ENCODE measurements around the gene EXD3.
A peak's percentile ranks its signal among the peaks of the same experiment; 100 is the strongest.

The EXD3 gene

DNA sequence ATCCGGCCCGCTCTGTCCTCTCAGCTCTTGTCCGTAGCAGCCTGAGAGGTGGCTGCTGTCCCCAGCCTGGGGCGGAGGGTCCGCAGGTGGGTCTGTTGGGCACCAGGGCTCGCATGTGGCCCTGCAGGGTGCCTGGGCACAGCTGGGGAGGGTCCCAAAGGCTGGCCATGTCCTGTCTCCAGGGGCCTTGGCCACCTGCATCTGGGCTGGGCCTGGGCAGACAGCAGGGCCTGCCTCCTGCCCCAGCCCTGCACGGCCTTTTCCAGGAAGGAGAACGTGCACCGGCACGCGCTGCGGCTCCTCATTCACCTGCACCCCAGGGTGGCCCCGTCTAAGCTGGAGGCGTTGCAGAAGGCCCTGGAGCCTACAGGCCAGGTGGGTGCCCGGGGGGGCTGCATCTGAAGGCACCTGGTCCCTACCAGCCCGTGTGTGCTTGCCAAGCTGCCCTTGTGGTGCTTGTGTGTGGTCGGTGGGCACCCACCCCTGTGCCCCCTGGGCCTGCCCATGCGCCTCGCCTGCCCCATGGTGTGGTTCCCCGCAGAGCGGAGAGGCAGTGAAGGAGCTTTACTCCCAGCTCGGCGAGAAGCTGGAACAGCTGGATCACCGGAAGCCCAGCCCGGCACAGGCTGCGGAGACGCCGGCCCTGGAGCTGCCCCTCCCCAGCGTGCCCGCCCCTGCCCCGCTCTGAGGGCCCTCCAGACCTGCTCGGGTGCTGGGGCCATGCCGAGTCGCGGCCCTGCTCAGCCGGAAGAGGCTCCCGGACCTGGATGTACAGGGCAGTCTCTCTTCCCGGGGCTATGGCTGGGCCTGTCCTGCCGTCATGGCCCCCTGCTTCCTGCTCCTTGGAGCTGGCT, 150.5 kb downstream of the EXD3 start:
- TF ChIP-seq POLR2AphosphoS5 (IDR thresholded peaks at IDR 0.05; ENCODE audit: low read depth): no peak
- no peak for TF ChIP-seq SPI1 (IDR thresholded peaks at IDR 0.05; ENCODE audit: borderline replicate concordance, low read depth)
- no peak for TF ChIP-seq GABPA (IDR thresholded peaks at IDR 0.05; ENCODE audit: low read depth)
- TF ChIP-seq, protein P1, sequence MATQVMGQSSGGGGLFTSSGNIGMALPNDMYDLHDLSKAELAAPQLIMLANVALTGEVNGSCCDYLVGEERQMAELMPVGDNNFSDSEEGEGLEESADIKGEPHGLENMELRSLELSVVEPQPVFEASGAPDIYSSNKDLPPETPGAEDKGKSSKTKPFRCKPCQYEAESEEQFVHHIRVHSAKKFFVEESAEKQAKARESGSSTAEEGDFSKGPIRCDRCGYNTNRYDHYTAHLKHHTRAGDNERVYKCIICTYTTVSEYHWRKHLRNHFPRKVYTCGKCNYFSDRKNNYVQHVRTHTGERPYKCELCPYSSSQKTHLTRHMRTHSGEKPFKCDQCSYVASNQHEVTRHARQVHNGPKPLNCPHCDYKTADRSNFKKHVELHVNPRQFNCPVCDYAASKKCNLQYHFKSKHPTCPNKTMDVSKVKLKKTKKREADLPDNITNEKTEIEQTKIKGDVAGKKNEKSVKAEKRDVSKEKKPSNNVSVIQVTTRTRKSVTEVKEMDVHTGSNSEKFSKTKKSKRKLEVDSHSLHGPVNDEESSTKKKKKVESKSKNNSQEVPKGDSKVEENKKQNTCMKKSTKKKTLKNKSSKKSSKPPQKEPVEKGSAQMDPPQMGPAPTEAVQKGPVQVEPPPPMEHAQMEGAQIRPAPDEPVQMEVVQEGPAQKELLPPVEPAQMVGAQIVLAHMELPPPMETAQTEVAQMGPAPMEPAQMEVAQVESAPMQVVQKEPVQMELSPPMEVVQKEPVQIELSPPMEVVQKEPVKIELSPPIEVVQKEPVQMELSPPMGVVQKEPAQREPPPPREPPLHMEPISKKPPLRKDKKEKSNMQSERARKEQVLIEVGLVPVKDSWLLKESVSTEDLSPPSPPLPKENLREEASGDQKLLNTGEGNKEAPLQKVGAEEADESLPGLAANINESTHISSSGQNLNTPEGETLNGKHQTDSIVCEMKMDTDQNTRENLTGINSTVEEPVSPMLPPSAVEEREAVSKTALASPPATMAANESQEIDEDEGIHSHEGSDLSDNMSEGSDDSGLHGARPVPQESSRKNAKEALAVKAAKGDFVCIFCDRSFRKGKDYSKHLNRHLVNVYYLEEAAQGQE (IDR thresholded peaks at IDR 0.05; ENCODE audit: insufficient replicate concordance, low read depth): no peak
- TF ChIP-seq, protein P2, sequence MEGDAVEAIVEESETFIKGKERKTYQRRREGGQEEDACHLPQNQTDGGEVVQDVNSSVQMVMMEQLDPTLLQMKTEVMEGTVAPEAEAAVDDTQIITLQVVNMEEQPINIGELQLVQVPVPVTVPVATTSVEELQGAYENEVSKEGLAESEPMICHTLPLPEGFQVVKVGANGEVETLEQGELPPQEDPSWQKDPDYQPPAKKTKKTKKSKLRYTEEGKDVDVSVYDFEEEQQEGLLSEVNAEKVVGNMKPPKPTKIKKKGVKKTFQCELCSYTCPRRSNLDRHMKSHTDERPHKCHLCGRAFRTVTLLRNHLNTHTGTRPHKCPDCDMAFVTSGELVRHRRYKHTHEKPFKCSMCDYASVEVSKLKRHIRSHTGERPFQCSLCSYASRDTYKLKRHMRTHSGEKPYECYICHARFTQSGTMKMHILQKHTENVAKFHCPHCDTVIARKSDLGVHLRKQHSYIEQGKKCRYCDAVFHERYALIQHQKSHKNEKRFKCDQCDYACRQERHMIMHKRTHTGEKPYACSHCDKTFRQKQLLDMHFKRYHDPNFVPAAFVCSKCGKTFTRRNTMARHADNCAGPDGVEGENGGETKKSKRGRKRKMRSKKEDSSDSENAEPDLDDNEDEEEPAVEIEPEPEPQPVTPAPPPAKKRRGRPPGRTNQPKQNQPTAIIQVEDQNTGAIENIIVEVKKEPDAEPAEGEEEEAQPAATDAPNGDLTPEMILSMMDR (IDR thresholded peaks at IDR 0.05; ENCODE audit: insufficient read depth, low read length): no peak
- Histone ChIP-seq H3K27ac (replicated peaks) (peak overlapping the region; percentile 73; the same call in 1 of the 2 replicates), H3K27me3 (ENCODE audit: insufficient read depth, poor library complexity, severe bottlenecking) (no peaks in the 10 kb centered on the region), H3K4me3 (replicated peaks; ENCODE audit: insufficient read depth, low read length) (no peak overlapping the region)
- no peak for DNase-seq (ENCODE audit: low read depth in 1 of 2, low spot score in 1 of 2)

GRCh38 chr9:137271696-137272076, 151.3 kb downstream of the EXD3 start:
- H3K4me3 ChIP-seq (replicated peaks; ENCODE audit: insufficient read depth, low read length): no peak overlapping the region
- TF ChIP-seq, protein P2 (IDR thresholded peaks at IDR 0.05; ENCODE audit: insufficient read depth, low read length): no peak
- TF ChIP-seq SPI1 (IDR thresholded peaks at IDR 0.05; ENCODE audit: borderline replicate concordance, low read depth) (no peak), POLR2AphosphoS5 (IDR thresholded peaks at IDR 0.05; ENCODE audit: low read depth) (no peak), GABPA (IDR thresholded peaks at IDR 0.05; ENCODE audit: low read depth) (no peak)
- TF ChIP-seq, protein P1 (IDR thresholded peaks at IDR 0.05; ENCODE audit: insufficient replicate concordance, low read depth): no peak
- H3K27ac ChIP-seq (replicated peaks): peak overlapping the region; percentile 73
- no peaks in the 10 kb centered on the region for H3K27me3 ChIP-seq (ENCODE audit: insufficient read depth, poor library complexity, severe bottlenecking)
- DNase-seq (ENCODE audit: low read depth in 1 of 2, low spot score in 1 of 2): no peak

GRCh38 chr9:137270929-137271695, 151.8 kb downstream of the EXD3 start:
- TF ChIP-seq POLR2AphosphoS5 (IDR thresholded peaks at IDR 0.05; ENCODE audit: low read depth): peak; percentile 42; the same call in 1 of the 2 replicates
- TF ChIP-seq, protein P1 (IDR thresholded peaks at IDR 0.05; ENCODE audit: insufficient replicate concordance, low read depth): no peak
- no peak overlapping the region for H3K4me3 ChIP-seq (replicated peaks; ENCODE audit: insufficient read depth, low read length)
- DNase-seq (ENCODE audit: low read depth in 1 of 2, low spot score in 1 of 2): peak in 1 of 2 experiments; percentile 83
- H3K27me3 ChIP-seq (ENCODE audit: insufficient read depth, poor library complexity, severe bottlenecking): no peaks in the 10 kb centered on the region
- peak overlapping the region; percentile 73 for H3K27ac ChIP-seq (replicated peaks)

All from HL-60 (cell line).